Activated CD8-positive, alpha-beta memory T cell treated with anti-CD3 and anti-CD28 coated beads, Interleukin-2, amount 50 U/mL, for 24 hours (primary cell): ENCODE results near the gene IP6K3.

Experiments used
- DNase-seq: peaks from one replicate; pipeline ENCODE4 v3.0.0-alpha.2; 2020; ENCODE audit errors: extremely low read depth

The IP6K3 gene

GRCh38 chr6:33689148-33689494 is 57.6 kb downstream of the IP6K3 start:
- DNase-seq: no peak

GRCh38 chr6:33688451-33689147 is 58.1 kb downstream of the IP6K3 start:
- no peak for DNase-seq

- DNase-seq: no peak
Observed at GRCh38 chr6:33688006-33688405, 58.7 kb downstream of the IP6K3 start.

- DNase-seq: no peak
Observed at GRCh38 chr6:33686981-33687975, 59.4 kb downstream of the IP6K3 start.

- DNase-seq: no peak
Observed at GRCh38 chr6:33686225-33686924, 60.3 kb downstream of the IP6K3 start.

- no peak for DNase-seq
Observed at GRCh38 chr6:33685411-33686224, 61.1 kb downstream of the IP6K3 start.

GRCh38 chr6:33684983-33685382 is 61.7 kb downstream of the IP6K3 start:
- no peak for DNase-seq

GRCh38 chr6:33684428-33684896 is 62.2 kb downstream of the IP6K3 start:
- no peak for DNase-seq

GRCh38 chr6:33683576-33684427 is 62.9 kb downstream of the IP6K3 start:
- no peak for DNase-seq

- DNase-seq: peak; percentile 26
Observed at GRCh38 chr6:33683051-33683571, 63.6 kb downstream of the IP6K3 start.

GRCh38 chr6:33682341-33682740 is 64.4 kb downstream of the IP6K3 start:
- no peak for DNase-seq

GRCh38 chr6:33679761-33680160 is 66.9 kb downstream of the IP6K3 start:
- DNase-seq: no peak

- no peak for DNase-seq
Observed at GRCh38 chr6:33678932-33679490, 67.7 kb downstream of the IP6K3 start.

- no peak for DNase-seq
Observed at GRCh38 chr6:33678233-33678931, 68.3 kb downstream of the IP6K3 start.

GRCh38 chr6:33677689-33678088 is 69.0 kb downstream of the IP6K3 start:
- no peak for DNase-seq

- no peak for DNase-seq
Observed at GRCh38 chr6:33677143-33677660, 69.5 kb downstream of the IP6K3 start.

- DNase-seq: no peak
Observed at GRCh38 chr6:33676416-33677142, 70.1 kb downstream of the IP6K3 start.

- DNase-seq: no peak
Observed at GRCh38 chr6:33675968-33676367, 70.7 kb downstream of the IP6K3 start.
